22Rv1 (cell line): ENCODE results near the gene ARL5C.

Source experiments
- H3K27ac ChIP-seq: fragments of 450-650 bp; 2 replicates; pipeline ENCODE4 v1.5.1; 2017
- ZFX ChIP-seq: fragments of 450-650 bp; IDR thresholded peaks from 2 replicates; pipeline ENCODE4 v1.6.1; 2017; ENCODE audit warnings: antibody characterized with exemption, borderline replicate concordance
- TF ChIP-seq, protein P1 (sequence below): fragments of 450-650 bp; IDR thresholded peaks from 2 replicates; pipeline ENCODE4 v1.5.1; 2017; ENCODE audit warnings: mild to moderate bottlenecking

Gene ARL5C

DNA sequence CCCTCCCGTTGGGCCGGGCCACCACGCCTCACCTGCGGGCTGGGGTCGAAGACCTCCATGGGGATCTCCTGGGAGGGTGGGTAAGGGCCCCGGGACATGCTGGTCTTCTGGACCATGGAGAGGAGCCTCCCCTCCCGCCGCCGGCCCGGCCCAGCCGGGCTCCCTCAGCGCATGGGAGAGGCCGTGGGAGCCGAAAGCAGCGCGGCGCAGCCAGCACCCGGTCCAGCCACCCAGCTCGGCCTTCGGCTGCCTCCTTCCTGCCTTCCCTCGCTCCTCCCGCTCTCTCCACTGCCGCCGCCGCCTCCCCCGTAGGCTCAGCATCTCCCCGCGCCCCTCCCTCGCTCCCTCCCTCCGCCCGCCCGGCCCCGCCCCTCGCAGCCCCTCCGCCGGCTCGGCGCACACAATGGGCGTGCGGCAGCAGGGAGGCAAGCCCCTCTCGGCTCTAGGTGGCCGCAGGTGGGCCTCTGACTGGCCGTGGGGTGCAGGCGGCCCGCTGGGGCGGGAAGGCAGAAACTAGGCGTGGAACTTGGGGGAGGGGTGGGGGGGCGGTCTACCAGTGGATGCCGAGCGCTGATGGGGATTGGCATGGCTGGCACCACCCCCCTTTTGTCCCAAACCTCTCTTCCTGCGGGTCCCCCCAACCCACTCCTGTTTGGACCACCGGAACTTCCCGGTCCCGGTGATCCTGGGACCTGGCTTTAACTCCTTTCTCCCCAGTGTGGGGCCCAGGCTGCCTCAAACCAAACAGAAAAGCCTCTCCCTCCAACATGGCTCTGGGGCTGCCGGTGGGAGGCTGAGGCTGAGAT is 31.6 kb upstream of the ARL5C start, which contains the start of gene CACNB1:
CACNB1 (minus strand) TSS at position 290 of the 806 bp plus-strand sequence; CDS start at position 116, 174 bp downstream.
- peak within 1 kb of the TSS; percentile 88 for H3K27ac ChIP-seq

GRCh38 chr17:39196808-39197291 is 30.9 kb upstream of the ARL5C start:
- H3K27ac ChIP-seq = peak overlapping the region; percentile 88

More for the DNA sequence above, 31.6 kb upstream of the ARL5C start, which contains the start of gene CACNB1:
- TF ChIP-seq ZFX = no peak
- TF ChIP-seq, protein P1, sequence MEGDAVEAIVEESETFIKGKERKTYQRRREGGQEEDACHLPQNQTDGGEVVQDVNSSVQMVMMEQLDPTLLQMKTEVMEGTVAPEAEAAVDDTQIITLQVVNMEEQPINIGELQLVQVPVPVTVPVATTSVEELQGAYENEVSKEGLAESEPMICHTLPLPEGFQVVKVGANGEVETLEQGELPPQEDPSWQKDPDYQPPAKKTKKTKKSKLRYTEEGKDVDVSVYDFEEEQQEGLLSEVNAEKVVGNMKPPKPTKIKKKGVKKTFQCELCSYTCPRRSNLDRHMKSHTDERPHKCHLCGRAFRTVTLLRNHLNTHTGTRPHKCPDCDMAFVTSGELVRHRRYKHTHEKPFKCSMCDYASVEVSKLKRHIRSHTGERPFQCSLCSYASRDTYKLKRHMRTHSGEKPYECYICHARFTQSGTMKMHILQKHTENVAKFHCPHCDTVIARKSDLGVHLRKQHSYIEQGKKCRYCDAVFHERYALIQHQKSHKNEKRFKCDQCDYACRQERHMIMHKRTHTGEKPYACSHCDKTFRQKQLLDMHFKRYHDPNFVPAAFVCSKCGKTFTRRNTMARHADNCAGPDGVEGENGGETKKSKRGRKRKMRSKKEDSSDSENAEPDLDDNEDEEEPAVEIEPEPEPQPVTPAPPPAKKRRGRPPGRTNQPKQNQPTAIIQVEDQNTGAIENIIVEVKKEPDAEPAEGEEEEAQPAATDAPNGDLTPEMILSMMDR = no peak

GRCh38 chr17:39196241-39196807 is 30.4 kb upstream of the ARL5C start:
- no peak for TF ChIP-seq ZFX
- TF ChIP-seq, protein P1 = no peak
- no peak overlapping the region for H3K27ac ChIP-seq

More at GRCh38 chr17:39196808-39197291, 30.9 kb upstream of the ARL5C start:
- TF ChIP-seq, protein P1 = no peak
- TF ChIP-seq ZFX = no peak

- no peak for TF ChIP-seq ZFX
- TF ChIP-seq, protein P1 = no peak
- H3K27ac ChIP-seq = no peak overlapping the region
These were observed 29.7 kb upstream of the ARL5C start for GRCh38 chr17:39195568-39196160.

DNA sequence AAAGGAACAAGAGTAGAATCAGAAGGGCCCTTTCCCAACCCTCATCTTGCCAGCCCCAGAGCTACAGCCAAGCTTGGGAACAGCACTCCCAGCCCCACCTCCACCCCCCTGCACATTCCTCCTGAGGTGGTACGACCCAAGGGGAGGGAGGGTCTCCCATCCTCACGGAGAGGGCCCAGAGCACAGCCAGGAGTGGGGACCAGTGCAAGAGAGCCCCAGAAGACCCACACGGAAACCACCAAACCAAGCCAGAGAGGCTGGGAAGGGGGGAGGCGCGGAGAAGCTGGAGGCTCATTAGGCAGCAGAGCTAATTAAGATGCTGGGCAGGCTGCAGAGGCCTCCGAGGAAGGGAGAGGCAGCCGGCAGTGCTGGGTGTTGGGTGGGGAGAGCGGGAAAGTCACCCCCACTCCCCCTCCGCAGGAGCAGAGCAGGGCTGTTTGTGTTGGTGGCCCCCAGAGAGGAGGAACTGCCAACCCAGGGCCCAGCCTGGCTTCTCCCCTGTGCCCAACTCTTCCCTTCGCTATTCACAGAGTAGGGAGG is 29.1 kb upstream of the ARL5C start:
- TF ChIP-seq, protein P1 = no peak
- no peak for TF ChIP-seq ZFX
- no peak overlapping the region for H3K27ac ChIP-seq

GRCh38 chr17:39194089-39194984 is 28.4 kb upstream of the ARL5C start:
- no peak overlapping the region for H3K27ac ChIP-seq
- TF ChIP-seq, protein P1 = no peak
- no peak for TF ChIP-seq ZFX
